B cell (primary cell): ENCODE measurements around the gene RNPEPL1. TPM values are rescaled to one million over a fixed set of nuclear protein-coding genes. Genes with fewer than 3 reads are reported as not detected.

Source experiments
- ATAC-seq: fragments of 200-7000 bp; cut with Tn5 transposase; one replicate; pipeline ENCODE4 v1.10.0; 2021; ENCODE audit warnings: low read depth, mild to moderate bottlenecking, moderate number of reproducible peaks, moderate library complexity
- CTCF ChIA-PET: fragments of 350-600 bp; sonication (Branson Sonifier 250); formaldehyde crosslinking; loops from one replicate; lab custom pipeline; 2021; ENCODE audit warnings: antibody characterized with exemption, inconsistent platforms; lab: Charles Lee
- POLR2A ChIA-PET: fragments of 350-600 bp; sonication (Branson Sonifier 250); formaldehyde crosslinking; loops from one replicate; lab custom pipeline; 2021; ENCODE audit warnings: antibody characterized with exemption; lab: Charles Lee
- DNase-seq: peaks from one replicate; pipeline ENCODE4 v3.0.0; 2013
- H2AFZ ChIP-seq: 2 replicates; pipeline ENCODE4 v1.6.1; 2012; ENCODE audit warnings: mild to moderate bottlenecking, low read depth, low read length; ENCODE audit not compliant: insufficient read depth, poor library complexity, severe bottlenecking
- H3K27ac ChIP-seq, 2 donors: 1 replicate in 1 of 2; 2 replicates in 1 of 2; pipeline ENCODE4 v1.5.1; 2012 to 2013; ENCODE audit warnings: low read length in 2 of 2, mild to moderate bottlenecking in 2 of 2, moderate library complexity in 1 of 2
- H3K27me3 ChIP-seq, 4 experiments: fragments of 200-600 bp in 1 of 4; sonication (generic) in 1 of 4; replicated peaks in 1 of 4; 1 replicate in 2 of 4; 2 replicates in 2 of 4; pipeline versions ENCODE4 v1.6.1 to v1.7.0; 2013 to 2016; ENCODE audit warnings: low read length in 3 of 4, mild to moderate bottlenecking in 2 of 4, mixed read lengths in 1 of 4, moderate library complexity in 1 of 4; ENCODE audit not compliant: insufficient read depth in 4 of 4, control insufficient read depth in 3 of 4; ENCODE audit errors: control extremely low read depth in 1 of 4
- H3K36me3 ChIP-seq, 2 experiments: replicated peaks in 1 of 2; 1 replicate in 1 of 2; 2 replicates in 1 of 2; pipeline versions ENCODE4 v1.6.1 to v1.7.1; 2013; ENCODE audit warnings: low read length in 1 of 2; ENCODE audit not compliant: insufficient read depth in 2 of 2, control insufficient read depth in 1 of 2; ENCODE audit errors: control extremely low read depth in 1 of 2, extremely low read depth in 1 of 2
- H3K4me1 ChIP-seq, 2 donors: fragments of 200-600 bp in 1 of 2; sonication (generic) in 1 of 2; 1 replicate in 1 of 2; 2 replicates in 1 of 2; pipeline versions ENCODE4 v1.5.1 to v1.6.1; 2013 to 2017; ENCODE audit warnings: low read length in 2 of 2; ENCODE audit not compliant: control insufficient read depth in 2 of 2, insufficient read depth in 2 of 2
- H3K4me2 ChIP-seq: replicated peaks from 2 replicates; pipeline ENCODE3; 2012; ENCODE audit warnings: mild to moderate bottlenecking, low read depth, low read length; ENCODE audit not compliant: poor library complexity, severe bottlenecking
- H3K4me3 ChIP-seq, 5 experiments: fragments of 200-600 bp in 1 of 5; sonication (generic) in 1 of 5; 1 replicate in 3 of 5; 2 replicates in 2 of 5; pipeline versions ENCODE4 v1.5.1 to v1.7.0; 2011 to 2016; ENCODE audit warnings: low read length in 4 of 5, mild to moderate bottlenecking in 4 of 5, low read depth in 2 of 5, control low read depth in 1 of 5, moderate library complexity in 1 of 5; ENCODE audit not compliant: insufficient read depth in 1 of 5; ENCODE audit errors: control extremely low read depth in 1 of 5, extremely low read depth in 1 of 5
- H3K79me2 ChIP-seq: fragments of 200-600 bp; sonication (generic); one replicate; pipeline ENCODE4 v1.6.0; 2016; ENCODE audit warnings: low read length; ENCODE audit not compliant: control insufficient read depth, insufficient read depth
- H3K9ac ChIP-seq: fragments of 200-600 bp; sonication (generic); 2 replicates; pipeline ENCODE4 v1.6.1; 2017; ENCODE audit warnings: mild to moderate bottlenecking, low read length, moderate library complexity
- H3K9me3 ChIP-seq, 3 donors: one replicate each; pipeline versions ENCODE4 v1.6.1 to v1.7.1; 2013; ENCODE audit warnings: low read length in 2 of 3; ENCODE audit not compliant: control insufficient read depth in 2 of 3, insufficient read depth in 1 of 3; ENCODE audit errors: control extremely low read depth in 1 of 3
- H4K20me1 ChIP-seq: 2 replicates; pipeline ENCODE4 v1.6.0; 2012; ENCODE audit warnings: mild to moderate bottlenecking, low read length; ENCODE audit not compliant: insufficient read depth, control insufficient read depth, poor library complexity, severe bottlenecking
- H3K27ac Mint-ChIP-seq: one replicate; pipeline ENCODE4 v1.8.0; 2021; ENCODE audit warnings: mixed read lengths
- H3K27me3 Mint-ChIP-seq: one replicate; pipeline ENCODE4 v1.8.0; 2021; ENCODE audit warnings: mixed read lengths
- H3K4me1 Mint-ChIP-seq: one replicate; pipeline ENCODE4 v1.8.0; 2021; ENCODE audit warnings: mixed read lengths
- H3K4me3 Mint-ChIP-seq: one replicate; pipeline ENCODE4 v1.8.0; 2021; ENCODE audit warnings: mixed read lengths
- H3K9me3 Mint-ChIP-seq: one replicate; pipeline ENCODE4 v1.8.0; 2022; ENCODE audit warnings: mixed read lengths; ENCODE audit not compliant: insufficient read depth
- CTCF ChIP-seq: fragments of 200-600 bp; IDR thresholded peaks from one replicate; pipeline ENCODE4 v1.8.0; 2022; ENCODE audit warnings: antibody characterized with exemption, mild to moderate bottlenecking
- EZH2 ChIP-seq: IDR thresholded peaks from 2 replicates; pipeline ENCODE4 v1.6.1; 2012; ENCODE audit warnings: borderline replicate concordance, low read depth, mild to moderate bottlenecking, moderate library complexity, low read length; ENCODE audit not compliant: insufficient read depth, poor library complexity, severe bottlenecking
- WGBS: methylation state at CpG from one replicate; pipeline ENCODE4 v1.1.5; 2013; ENCODE audit warnings: missing lambda C conversion rate; ENCODE audit not compliant: insufficient coverage; 5-methylcytosine and 5-hydroxymethylcytosine counted together
- intact Hi-C: fragments of 100-400 bp; cut with micrococcal nuclease; formaldehyde crosslinking; loops from one replicate; pipeline ENCODE4 v1.10.0; 2022
- polyA plus RNA-seq: library from polyadenylated mRNA; depleted of rRNA; stranded (reverse); fragments of >200 nt; gene quantifications from 2 replicates; pipeline ENCODE4 v1.2.3, GENCODE V29; 2012
- total RNA-seq, 2 donors: library from RNA; stranded (reverse); fragments of 120-200 nt in 1 of 2; gene quantifications; 1 replicate in 1 of 2; 2 replicates in 1 of 2; pipeline versions ENCODE4 v1.2.3 to v1.2.4, GENCODE V29; 2013 to 2022

The RNPEPL1 gene
- total and polyA plus RNA-seq, 2 donors (not counting 1 experiment from before 2014, with no cell fraction given), result 103 to 109 TPM

- Mint-ChIP-seq H3K9me3 (no peaks in the 10 kb centered on the region), H3K27ac (peak overlapping the region; percentile 94), H3K27me3 (no peaks in the 10 kb centered on the region), H3K4me1 (peaks cover 65% of the 10 kb centered on the region), H3K4me3 (peak overlapping the region; percentile 91)
- CTCF ChIA-PET, result interaction anchor here (0.7 to 7.2 kb wide), 3 partner anchors 21 to 566 kb away, joined by 3 to 126 read pairs (median 11); partner anchors contain the start of genes DUSP28 and PPP1R7
- peak overlapping the region; percentile 91 for H3K9ac ChIP-seq
- H3K4me1 ChIP-seq, result peaks cover 32 to 46% of the 10 kb centered on the region in 2 donors
- no peaks in the 10 kb centered on the region for H3K36me3 ChIP-seq
- no peaks in the 10 kb centered on the region for H3K27me3 ChIP-seq
- peaks cover 80% of the 10 kb centered on the region for H4K20me1 ChIP-seq
- DNase-seq (peak; percentile 73), ATAC-seq (peak; percentile 21)
- TF ChIP-seq CTCF, result no peak
- TF ChIP-seq EZH2, result no peak
- H3K4me3 ChIP-seq, result peak overlapping the region in 3 of 5 experiments; percentile 84 to 93 (median 90)
- H2AFZ ChIP-seq, result no peak overlapping the region
- H3K27ac ChIP-seq, result peak overlapping the region; percentile 95 to 97
- intact Hi-C loops, result no loop called here
- POLR2A ChIA-PET, result interaction anchor here (0.7 to 3.6 kb wide), 3 partner anchors 16 to 88 kb away, joined by 4 to 97 read pairs (median 4); no protein-coding TSS in a partner anchor
- H3K79me2 ChIP-seq, result peaks cover 94% of the 10 kb centered on the region
- 64% methylated on average over 1 of the region's 4 CpGs for WGBS
- peak overlapping the region; percentile 94 for H3K4me2 ChIP-seq
- peaks cover 0 to 5% (median 0%) of the 10 kb centered on the region in 3 donors for H3K9me3 ChIP-seq
These were observed 16.3 kb downstream of the RNPEPL1 start for GRCh38 chr2:240584486-240585031.

- Mint-ChIP-seq H3K27me3 (no peaks in the 10 kb centered on the region), H3K9me3 (no peaks in the 10 kb centered on the region), H3K4me1 (peaks cover 59% of the 10 kb centered on the region), H3K27ac (peak overlapping the region; percentile 94), H3K4me3 (peak overlapping the region; percentile 91)
- Histone ChIP-seq H2AFZ (no peak overlapping the region), H3K9ac (peak overlapping the region; percentile 91), H3K36me3 (peaks cover 0 to 4% of the 10 kb centered on the region in 2 experiments), H3K27ac (peak overlapping the region; percentile 95 to 97), H3K79me2 (peaks cover 94% of the 10 kb centered on the region), H3K4me2 (peak overlapping the region; percentile 94), H3K4me3 (peak overlapping the region in 4 of 5 experiments; percentile 84 to 93 (median 90)), H4K20me1 (peaks cover 80% of the 10 kb centered on the region), H3K4me1 (peaks cover 32 to 41% of the 10 kb centered on the region in 2 donors), H3K27me3 (no peaks in the 10 kb centered on the region), H3K9me3 (peaks cover 0 to 5% (median 0%) of the 10 kb centered on the region in 3 donors)
- intact Hi-C loops, result no loop called here
- TF ChIP-seq CTCF (no peak), EZH2 (no peak)
- ChIA-PET POLR2A (interaction anchor here (1.0 to 3.7 kb wide), 5 partner anchors 16 to 71 kb away, joined by 4 to 97 read pairs (median 21); partner anchors contain the start of genes DUSP28 and RNPEPL1), CTCF (interaction anchor here (0.7 to 7.2 kb wide), 4 partner anchors 21 to 566 kb away, joined by 3 to 126 read pairs (median 12); partner anchors contain the start of genes ANKMY1, DUSP28 and PPP1R7)
- 45% methylated on average over 5 of the region's 6 CpGs for WGBS
- DNase-seq (peak; percentile 72), ATAC-seq (peak; percentile 5)
These were observed 16.8 kb downstream of the RNPEPL1 start for GRCh38 chr2:240585101-240585500.
